Measurements from ENCODE around the gene PSMD10. TPM values are rescaled to one million over a fixed set of nuclear protein-coding genes. Genes with fewer than 3 reads are reported as not detected.

The PSMD10 gene
- 140 and 160 TPM in 2 replicates for total RNA-seq

GRCh38 chrX:108091264-108091877 is at the start of gene PSMD10, which contains the start of gene ATG4A:
PSMD10 (minus strand) TSS chrX:108091542; CDS start chrX:108091520, 22 bp downstream.
ATG4A (plus strand) TSS chrX:108091778; CDS start chrX:108091827, 49 bp downstream.

DNA sequence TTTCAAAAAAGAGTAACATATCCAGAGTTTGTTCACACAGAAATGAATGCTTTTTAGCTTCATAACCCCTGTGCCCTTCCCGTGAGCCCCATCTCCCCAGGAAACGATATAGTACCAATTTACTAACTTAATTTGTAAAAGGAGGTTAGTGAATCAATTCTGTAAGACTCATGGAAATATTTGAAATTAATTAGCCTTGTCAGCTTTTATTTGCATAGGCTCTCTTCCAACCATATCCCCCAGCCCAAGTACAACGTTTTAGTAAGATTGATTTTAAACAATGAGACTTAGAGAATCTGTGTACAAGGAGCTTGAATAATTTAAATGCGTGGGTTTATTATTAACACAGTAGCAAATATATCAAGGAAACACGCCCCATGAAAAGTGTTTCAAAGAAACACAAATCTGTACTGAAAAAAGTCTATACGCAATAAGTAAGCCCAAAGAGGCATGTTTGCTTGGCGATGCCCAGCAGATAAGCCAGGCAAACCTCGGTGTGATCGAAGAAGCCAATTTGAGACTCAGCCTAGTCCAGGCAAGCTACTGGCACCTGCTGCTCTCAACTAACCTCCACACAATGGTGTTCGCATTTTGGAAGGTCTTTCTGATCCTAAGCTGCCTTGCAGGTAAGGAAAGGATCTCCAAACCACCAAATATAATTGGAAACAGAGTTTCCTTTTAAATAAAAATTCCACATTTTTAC is 46.6 kb downstream of the PSMD10 start, which contains the start of gene VSIG1:
TSS of gene VSIG1 (plus strand) at position 512 of the 703 bp plus-strand sequence. CDS start at position 578, 66 bp downstream.

Other genes starting within 250 kb of the PSMD10 start
- gene TEX13B, start 109.2 kb downstream of the PSMD10 start, total RNA-seq = not detected in 2 replicates
- gene VSIG1, start 46.5 kb downstream of the PSMD10 start, total RNA-seq = under 0.01 TPM in 2 replicates
- gene ATG4A, start 236 bp upstream of the PSMD10 start, total RNA-seq = 21.4 and 33.4 TPM in 2 replicates